VCaP (cell line): Measurements from ENCODE around the gene AGBL1.
A peak's percentile ranks its signal among the peaks of the same experiment; 100 is the strongest.

ENCODE experiments used
- H3K27ac ChIP-seq: fragments of 450-650 bp; 2 replicates; pipeline ENCODE4 v1.5.1; 2017
- TF ChIP-seq, protein P1 (sequence below): fragments of 450-650 bp; conservative IDR thresholded peaks from 2 replicates; pipeline ENCODE4 v1.5.1; 2017; ENCODE audit warnings: mild to moderate bottlenecking, moderate library complexity

Gene AGBL1

DNA sequence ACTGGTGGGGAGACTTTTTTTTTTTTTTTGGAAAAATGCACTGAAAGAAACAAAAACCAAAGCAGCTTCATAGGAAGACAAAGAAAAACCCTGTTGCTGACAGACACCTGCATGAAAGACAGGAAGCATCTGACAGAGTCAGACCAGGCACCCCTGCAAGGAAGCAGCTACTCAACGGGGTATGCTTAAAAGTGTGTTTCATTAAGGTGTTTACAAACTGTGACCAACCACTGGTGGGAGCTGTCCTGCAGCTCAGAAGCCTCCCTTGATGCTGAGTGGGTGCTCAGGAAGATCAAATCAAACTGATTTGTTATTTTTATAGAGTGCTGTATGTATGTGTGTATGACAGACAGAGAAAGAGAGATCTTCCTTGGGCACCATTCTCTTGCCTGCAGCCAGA is 34.7 kb upstream of the AGBL1 start:
- TF ChIP-seq, protein P1, sequence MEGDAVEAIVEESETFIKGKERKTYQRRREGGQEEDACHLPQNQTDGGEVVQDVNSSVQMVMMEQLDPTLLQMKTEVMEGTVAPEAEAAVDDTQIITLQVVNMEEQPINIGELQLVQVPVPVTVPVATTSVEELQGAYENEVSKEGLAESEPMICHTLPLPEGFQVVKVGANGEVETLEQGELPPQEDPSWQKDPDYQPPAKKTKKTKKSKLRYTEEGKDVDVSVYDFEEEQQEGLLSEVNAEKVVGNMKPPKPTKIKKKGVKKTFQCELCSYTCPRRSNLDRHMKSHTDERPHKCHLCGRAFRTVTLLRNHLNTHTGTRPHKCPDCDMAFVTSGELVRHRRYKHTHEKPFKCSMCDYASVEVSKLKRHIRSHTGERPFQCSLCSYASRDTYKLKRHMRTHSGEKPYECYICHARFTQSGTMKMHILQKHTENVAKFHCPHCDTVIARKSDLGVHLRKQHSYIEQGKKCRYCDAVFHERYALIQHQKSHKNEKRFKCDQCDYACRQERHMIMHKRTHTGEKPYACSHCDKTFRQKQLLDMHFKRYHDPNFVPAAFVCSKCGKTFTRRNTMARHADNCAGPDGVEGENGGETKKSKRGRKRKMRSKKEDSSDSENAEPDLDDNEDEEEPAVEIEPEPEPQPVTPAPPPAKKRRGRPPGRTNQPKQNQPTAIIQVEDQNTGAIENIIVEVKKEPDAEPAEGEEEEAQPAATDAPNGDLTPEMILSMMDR, result peak; percentile 45; the same call in 1 of the 2 replicates
- H3K27ac ChIP-seq, result no peak overlapping the region

DNA sequence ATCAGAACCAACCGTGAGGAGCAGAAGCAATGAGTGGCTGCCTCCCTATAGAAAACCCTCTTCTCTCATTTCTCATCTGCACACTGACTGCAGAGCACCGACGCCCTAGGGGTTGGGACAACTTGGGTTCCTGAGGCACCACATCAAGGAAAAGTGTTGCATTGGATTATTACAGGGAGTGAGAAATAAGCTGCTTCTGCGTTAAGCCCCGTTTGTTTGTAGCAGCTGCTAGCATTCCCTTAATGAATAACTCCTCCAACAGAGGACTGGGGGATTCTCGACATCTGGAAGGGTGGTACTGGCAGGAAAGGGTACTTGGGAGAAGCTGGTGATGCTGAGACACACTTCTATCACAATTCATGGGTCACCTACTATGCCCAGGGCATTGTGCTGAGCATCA is 25.3 kb upstream of the AGBL1 start:
- TF ChIP-seq, protein P1, result no peak
- no peak overlapping the region for H3K27ac ChIP-seq

DNA sequence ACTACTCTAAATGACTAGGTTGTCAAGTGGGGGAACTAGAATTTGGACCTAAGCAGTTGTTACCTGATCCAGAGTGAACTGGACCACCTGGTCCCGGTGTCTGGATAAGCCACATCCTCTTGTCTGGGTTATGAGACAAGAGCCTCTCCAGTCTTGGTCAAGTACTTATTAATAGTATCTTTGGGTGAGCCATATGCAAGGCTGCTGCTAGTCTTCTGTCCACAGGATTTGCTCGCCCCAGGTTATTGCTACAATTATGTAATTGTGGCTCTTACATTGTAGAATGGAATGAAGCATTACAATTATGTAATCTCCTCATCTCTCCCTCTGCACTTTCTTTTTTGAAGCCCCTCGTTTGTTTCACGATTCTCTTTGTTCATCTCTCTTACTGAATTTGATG is 24.0 kb upstream of the AGBL1 start:
- TF ChIP-seq, protein P1, result no peak
- H3K27ac ChIP-seq, result no peak overlapping the region

GRCh38 chr15:86059851-86060250 is 19.8 kb upstream of the AGBL1 start:
- H3K27ac ChIP-seq, result no peak overlapping the region
- TF ChIP-seq, protein P1, result no peak

DNA sequence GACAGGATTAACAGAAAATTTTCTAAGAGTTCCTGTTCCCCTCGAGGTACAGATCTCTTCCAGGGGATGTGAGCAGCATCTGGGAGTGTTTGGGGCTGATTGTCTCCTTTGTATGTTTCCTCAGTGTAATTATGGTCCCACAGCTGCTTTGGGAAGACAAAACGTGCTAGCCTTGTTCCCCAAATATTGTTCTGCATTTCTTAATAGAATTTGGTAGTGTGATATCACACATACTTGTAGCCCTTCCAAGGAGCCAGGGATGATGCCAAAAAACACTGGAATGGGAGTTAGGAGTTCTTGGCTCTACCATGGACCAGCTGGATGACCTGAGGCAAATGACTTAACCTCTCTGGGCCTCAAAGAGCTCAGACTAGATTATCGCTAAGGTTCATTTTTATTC is 19.0 kb upstream of the AGBL1 start:
- TF ChIP-seq, protein P1, result no peak
- H3K27ac ChIP-seq, result no peak overlapping the region

DNA sequence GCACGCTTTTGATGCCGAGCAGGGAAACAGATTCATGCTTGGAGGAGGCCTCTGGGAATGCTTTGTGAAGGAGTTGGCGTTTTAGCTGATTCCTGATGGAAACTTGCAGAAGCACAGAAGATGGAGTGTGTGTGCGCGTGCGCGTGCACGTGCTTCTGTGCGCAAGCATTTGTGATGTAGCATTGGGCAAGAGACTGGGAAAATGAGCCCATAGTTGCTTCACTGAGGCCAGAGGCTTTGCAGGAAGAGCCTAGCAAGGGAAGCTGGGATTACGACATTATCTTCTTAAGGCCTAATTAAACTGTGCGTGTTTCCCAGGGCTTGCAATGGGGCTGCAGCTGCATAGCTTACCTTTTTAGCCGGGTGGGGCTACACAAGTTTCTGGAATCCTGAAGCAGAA is 18.1 kb upstream of the AGBL1 start:
- no peak overlapping the region for H3K27ac ChIP-seq
- TF ChIP-seq, protein P1, result no peak

GRCh38 chr15:86062646-86063243 is 16.9 kb upstream of the AGBL1 start:
- no peak overlapping the region for H3K27ac ChIP-seq
- TF ChIP-seq, protein P1, result no peak
